ENCODE results near the gene SUFU. TPM values are rescaled to one million over a fixed set of nuclear protein-coding genes. Genes with fewer than 3 reads are reported as not detected.

Gene SUFU
- total RNA-seq, 3 donors from 2014 or later (not counting 1 experiment from before 2014, with no cell fraction given), result 8.2 to 13.0 (median 11.5) TPM

DNA sequence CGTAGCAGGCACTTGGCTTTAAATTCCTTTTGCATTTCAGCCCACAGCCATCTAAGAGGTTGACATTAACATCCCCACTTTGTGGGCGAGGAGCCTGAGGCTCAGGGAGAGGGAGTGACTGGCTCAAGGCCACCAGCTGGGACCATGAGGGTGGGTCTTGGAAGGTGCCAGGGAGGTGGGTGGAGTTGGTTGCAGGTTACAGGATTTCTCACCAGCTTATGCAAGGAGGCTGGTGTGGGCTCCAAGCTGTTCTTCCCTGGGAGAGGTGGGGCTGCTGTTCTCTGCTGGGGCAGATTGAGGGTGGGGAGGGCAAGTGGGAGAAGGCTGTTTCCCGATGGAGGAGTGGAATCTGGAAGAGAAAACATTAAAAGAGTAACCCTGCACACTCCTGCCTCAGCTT, 38.3 kb upstream of the SUFU start:
- Histone ChIP-seq H3K9me3 (ENCODE audit: control insufficient read depth, insufficient read depth, low read length) (no peaks in the 10 kb centered on the region), H3K4me3 (ENCODE audit: low read length) (no peak overlapping the region), H3K36me3 (ENCODE audit: control insufficient read depth, insufficient read depth, low read length) (no peaks in the 10 kb centered on the region), H3K27me3 (ENCODE audit: control insufficient read depth, insufficient read depth, low read length) (no peaks in the 10 kb centered on the region), H3K27ac (ENCODE audit: low read length) (no peak overlapping the region), H3K4me1 (ENCODE audit: control insufficient read depth, insufficient read depth, low read length) (peaks cover 15% of the 10 kb centered on the region)
- Mint-ChIP-seq H3K27ac (no peak overlapping the region), H3K9me3 (no peaks in the 10 kb centered on the region), H3K36me3 (no peaks in the 10 kb centered on the region), H3K4me3 (no peak overlapping the region), H3K27me3 (ENCODE audit: low read depth in 2 of 2) (peaks cover 0 to 2% of the 10 kb centered on the region in 2 donors), H3K4me1 (peaks cover 21 to 32% of the 10 kb centered on the region in 2 donors)
- TF ChIP-seq CTCF (IDR thresholded peaks at IDR 0.05), result no peak
- intact Hi-C loops (cut with micrococcal nuclease), result no loop called here
- WGBS (ENCODE audit: insufficient coverage), result 88% methylated on average over 3 of the region's 3 CpGs
- ATAC-seq, result no peak
- DNase-seq, result no peak

- H3K9me3 ChIP-seq (ENCODE audit: control insufficient read depth, insufficient read depth, low read length), result no peaks in the 10 kb centered on the region
- peaks cover 7 to 14% of the 10 kb centered on the region in 2 donors for H3K4me1 Mint-ChIP-seq
- H3K4me1 ChIP-seq (ENCODE audit: control insufficient read depth, insufficient read depth, low read length), result no peaks in the 10 kb centered on the region
- no peak for DNase-seq
- H3K9me3 Mint-ChIP-seq, result no peaks in the 10 kb centered on the region
- H3K36me3 ChIP-seq (ENCODE audit: control insufficient read depth, insufficient read depth, low read length), result no peaks in the 10 kb centered on the region
- no peak overlapping the region for H3K27ac ChIP-seq (ENCODE audit: low read length)
- 83% methylated on average over 6 of the region's 6 CpGs for WGBS (ENCODE audit: insufficient coverage)
- H3K27me3 ChIP-seq (ENCODE audit: control insufficient read depth, insufficient read depth, low read length), result no peaks in the 10 kb centered on the region
- peaks cover 0 to 2% of the 10 kb centered on the region in 2 donors for H3K27me3 Mint-ChIP-seq (ENCODE audit: low read depth in 2 of 2)
- H3K27ac Mint-ChIP-seq, result no peak overlapping the region
- intact Hi-C loops (cut with micrococcal nuclease), result no loop called here
- ATAC-seq, result no peak
- no peak for TF ChIP-seq CTCF (IDR thresholded peaks at IDR 0.05)
- H3K4me3 Mint-ChIP-seq, result no peak overlapping the region
- H3K36me3 Mint-ChIP-seq, result no peaks in the 10 kb centered on the region
- H3K4me3 ChIP-seq (ENCODE audit: low read length), result no peak overlapping the region
Measured at GRCh38 chr10:102467318-102467717, 36.5 kb upstream of the SUFU start.

DNA sequence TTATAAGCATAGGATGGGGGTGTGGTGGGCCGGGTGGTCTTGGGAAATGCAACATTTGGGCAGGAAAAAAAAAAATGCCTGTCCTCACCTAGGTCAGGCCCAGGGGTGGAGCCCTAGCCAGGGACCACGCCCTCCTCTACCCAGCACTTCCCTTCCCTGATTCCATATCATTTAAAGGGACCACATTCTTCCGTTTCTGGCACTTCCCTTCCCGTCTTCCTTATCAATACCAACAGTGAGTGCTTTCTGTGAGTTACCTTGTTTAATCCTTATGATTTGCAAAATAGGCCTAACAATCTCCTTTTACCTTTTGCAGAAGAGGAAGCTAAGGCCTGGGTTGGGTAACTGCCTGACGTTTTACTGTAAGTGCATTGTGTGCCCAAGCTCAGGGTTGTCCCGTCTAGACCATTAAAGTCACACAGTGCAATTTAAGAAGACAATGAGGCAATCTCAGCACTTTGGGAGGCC, 35.8 kb upstream of the SUFU start:
- DNase-seq, result no peak
- H3K4me1 Mint-ChIP-seq, result peaks cover under 1 to 8% of the 10 kb centered on the region in 2 donors
- no peak overlapping the region for H3K4me3 Mint-ChIP-seq
- Histone ChIP-seq H3K36me3 (ENCODE audit: control insufficient read depth, insufficient read depth, low read length) (no peaks in the 10 kb centered on the region), H3K4me3 (ENCODE audit: low read length) (no peak overlapping the region), H3K27me3 (ENCODE audit: control insufficient read depth, insufficient read depth, low read length) (no peaks in the 10 kb centered on the region), H3K27ac (ENCODE audit: low read length) (no peak overlapping the region), H3K4me1 (ENCODE audit: control insufficient read depth, insufficient read depth, low read length) (peaks cover under 1% of the 10 kb centered on the region), H3K9me3 (ENCODE audit: control insufficient read depth, insufficient read depth, low read length) (no peaks in the 10 kb centered on the region)
- no peaks in the 10 kb centered on the region for H3K36me3 Mint-ChIP-seq
- TF ChIP-seq CTCF (IDR thresholded peaks at IDR 0.05), result no peak
- no peaks in the 10 kb centered on the region for H3K9me3 Mint-ChIP-seq
- no peak for ATAC-seq
- H3K27ac Mint-ChIP-seq, result no peak overlapping the region
- intact Hi-C loops (cut with micrococcal nuclease), result no loop called here
- H3K27me3 Mint-ChIP-seq (ENCODE audit: low read depth in 2 of 2), result peaks cover 0 to 2% of the 10 kb centered on the region in 2 donors
- WGBS (ENCODE audit: insufficient coverage), result 80% methylated on average over 6 of the region's 6 CpGs

GRCh38 chr10:102468683-102469082, 35.1 kb upstream of the SUFU start:
- Mint-ChIP-seq H3K27ac (no peak overlapping the region), H3K36me3 (no peaks in the 10 kb centered on the region), H3K4me3 (no peak overlapping the region), H3K4me1 (peaks cover 0 to 15% of the 10 kb centered on the region in 2 donors), H3K9me3 (no peaks in the 10 kb centered on the region), H3K27me3 (ENCODE audit: low read depth in 2 of 2) (no peaks in the 10 kb centered on the region)
- intact Hi-C loops (cut with micrococcal nuclease), result no loop called here
- ATAC-seq (no peak), DNase-seq (no peak)
- TF ChIP-seq CTCF (IDR thresholded peaks at IDR 0.05), result no peak
- Histone ChIP-seq H3K27ac (ENCODE audit: low read length) (no peak overlapping the region), H3K9me3 (ENCODE audit: control insufficient read depth, insufficient read depth, low read length) (no peaks in the 10 kb centered on the region), H3K36me3 (ENCODE audit: control insufficient read depth, insufficient read depth, low read length) (no peaks in the 10 kb centered on the region), H3K4me3 (ENCODE audit: low read length) (no peak overlapping the region), H3K27me3 (ENCODE audit: control insufficient read depth, insufficient read depth, low read length) (no peaks in the 10 kb centered on the region), H3K4me1 (ENCODE audit: control insufficient read depth, insufficient read depth, low read length) (peaks cover 7% of the 10 kb centered on the region)
- 93% methylated on average over 9 of the region's 9 CpGs for WGBS (ENCODE audit: insufficient coverage)
